H1 (cell line): ENCODE measurements around the gene ASTN2. TPM values are rescaled to one million over a fixed set of nuclear protein-coding genes. Genes with fewer than 3 reads are reported as not detected.

Experiments
- CTCF ChIA-PET: fragments of 300-600 bp; sonication (Branson Sonifier 250); formaldehyde crosslinking; loops from one replicate; lab custom pipeline; 2021; ENCODE audit not compliant: partially characterized antibody; lab: Charles Lee
- POLR2A ChIA-PET: fragments of 300-600 bp; sonication (Branson Sonifier 250); formaldehyde crosslinking; loops from one replicate; lab custom pipeline; 2021; ENCODE audit warnings: inconsistent platforms; ENCODE audit not compliant: partially characterized antibody; lab: Charles Lee
- DNase-seq, 2 experiments: peaks; one replicate each; pipeline versions ENCODE4 v3.0.0 to v3.0.0-alpha.2; 2010 to 2022; ENCODE audit warnings: low spot score in 2 of 2, low read depth in 1 of 2, mixed read lengths in 1 of 2
- FAIRE-seq: peaks from 2 replicates; lab custom pipeline; 2011; peaks lifted over from hg19 to GRCh38; lab: Jason Lieb, UNC
- H2AFZ ChIP-seq: 2 replicates; pipeline ENCODE4 v1.8.1; 2012; ENCODE audit warnings: low read length, inconsistent platforms
- H2AK5ac ChIP-seq: 2 replicates; pipeline ENCODE4 v1.6.1; 2013; ENCODE audit warnings: low read depth, low read length
- H2BK120ac ChIP-seq: replicated peaks from 2 replicates; pipeline ENCODE3; 2013; ENCODE audit warnings: low read depth, low read length, inconsistent platforms
- H2BK12ac ChIP-seq: 2 replicates; pipeline ENCODE4 v1.6.1; 2013; ENCODE audit warnings: low read depth, low read length
- H2BK15ac ChIP-seq: 2 replicates; pipeline ENCODE4 v1.6.1; 2013; ENCODE audit warnings: low read length
- H2BK20ac ChIP-seq: 2 replicates; pipeline ENCODE4 v1.6.1; 2013; ENCODE audit warnings: low read length
- H2BK5ac ChIP-seq: 2 replicates; pipeline ENCODE4 v1.6.1; 2013; ENCODE audit warnings: low read depth, low read length
- H3K14ac ChIP-seq: 2 replicates; pipeline ENCODE4 v1.6.1; 2013; ENCODE audit warnings: inconsistent platforms; ENCODE audit not compliant: insufficient read length
- H3K18ac ChIP-seq: 2 replicates; pipeline ENCODE4 v1.6.1; 2013; ENCODE audit warnings: low read length; ENCODE audit errors: extremely low read depth
- H3K23ac ChIP-seq: 2 replicates; pipeline ENCODE4 v1.6.1; 2013; ENCODE audit warnings: inconsistent platforms; ENCODE audit not compliant: insufficient read length
- H3K23me2 ChIP-seq: 2 replicates; pipeline ENCODE4 v1.6.1; 2013; ENCODE audit warnings: low read depth, low read length
- H3K27ac ChIP-seq: 2 replicates; pipeline ENCODE4 v1.6.1; 2011; ENCODE audit warnings: low read depth, low read length, inconsistent platforms
- H3K27me3 ChIP-seq, 4 experiments: replicated peaks in 1 of 4; 1 replicate in 1 of 4; 2 replicates in 3 of 4; pipeline versions ENCODE4 v1.6.1 to v1.8.1; 2011 to 2013; ENCODE audit warnings: low read length in 3 of 4, mild to moderate bottlenecking in 3 of 4, inconsistent platforms in 2 of 4, mixed read lengths in 2 of 4, moderate library complexity in 1 of 4; ENCODE audit not compliant: control insufficient read depth in 3 of 4, insufficient read depth in 3 of 4; ENCODE audit errors: extremely low read depth in 1 of 4
- H3K36me3 ChIP-seq, 4 experiments: 2 replicates each; pipeline versions ENCODE4 v1.6.1 to v1.8.1; 2011 to 2013; ENCODE audit warnings: mild to moderate bottlenecking in 4 of 4, low read length in 3 of 4, moderate library complexity in 2 of 4, control low read depth in 1 of 4, inconsistent platforms in 1 of 4; ENCODE audit not compliant: insufficient read depth in 4 of 4, control insufficient read depth in 2 of 4
- H3K4ac ChIP-seq: replicated peaks from 2 replicates; pipeline ENCODE3; 2013; ENCODE audit warnings: low read length, low read depth, mixed read lengths, inconsistent platforms; ENCODE audit not compliant: insufficient read length
- H3K4me1 ChIP-seq, 4 experiments: replicated peaks in 1 of 4; 1 replicate in 1 of 4; 2 replicates in 3 of 4; pipeline versions ENCODE4 v1.6.1 to v1.8.1; 2011 to 2013; ENCODE audit warnings: low read length in 3 of 4, inconsistent platforms in 2 of 4, mixed read lengths in 1 of 4; ENCODE audit not compliant: insufficient read depth in 4 of 4, control insufficient read depth in 3 of 4
- H3K4me2 ChIP-seq, 2 experiments: 2 replicates each; pipeline versions ENCODE4 v1.6.1 to v1.8.1; 2011 to 2013; ENCODE audit warnings: low read depth in 2 of 2, low read length in 2 of 2, control low read depth in 1 of 2, inconsistent platforms in 1 of 2, mild to moderate bottlenecking in 1 of 2; ENCODE audit not compliant: insufficient read depth in 1 of 2
- H3K4me3 ChIP-seq, 4 experiments: fragments of 200-600, 300-600 bp in 1 of 4; sonication (generic), shearing (Covaris generic), sonication (Bioruptor Twin) in 1 of 4; 2 replicates each; pipeline versions ENCODE4 v1.5.1 to v1.8.1; 2011 to 2016; ENCODE audit warnings: low read length in 4 of 4, low read depth in 3 of 4, control low read depth in 2 of 4, inconsistent platforms in 2 of 4, mild to moderate bottlenecking in 2 of 4, mixed read lengths in 1 of 4, moderate library complexity in 1 of 4; ENCODE audit not compliant: insufficient read depth in 2 of 4; ENCODE audit errors: extremely low read depth in 1 of 4
- H3K56ac ChIP-seq: replicated peaks from 2 replicates; pipeline ENCODE3; 2013; ENCODE audit warnings: low read depth, mild to moderate bottlenecking, mixed read lengths, low read length, inconsistent platforms; ENCODE audit not compliant: insufficient read length
- H3K79me1 ChIP-seq: 2 replicates; pipeline ENCODE4 v1.6.1; 2013; ENCODE audit warnings: low read depth, low read length, control low read depth
- H3K79me2 ChIP-seq, 2 experiments: 2 replicates each; pipeline versions ENCODE4 v1.6.1 to v1.8.1; 2012 to 2013; ENCODE audit warnings: low read length in 2 of 2, mild to moderate bottlenecking in 2 of 2, inconsistent platforms in 1 of 2; ENCODE audit not compliant: insufficient read depth in 2 of 2, control insufficient read depth in 1 of 2
- H3K9ac ChIP-seq, 4 experiments: replicated peaks in 1 of 4; 1 replicate in 1 of 4; 2 replicates in 3 of 4; pipeline versions ENCODE4 v1.6.1 to v1.8.1; 2011 to 2013; ENCODE audit warnings: low read depth in 3 of 4, low read length in 3 of 4, control low read depth in 2 of 4, mild to moderate bottlenecking in 2 of 4, moderate library complexity in 2 of 4, inconsistent platforms in 1 of 4; ENCODE audit errors: extremely low read depth in 1 of 4
- H3K9me3 ChIP-seq, 2 experiments: 2 replicates each; pipeline versions ENCODE4 v1.6.1 to v1.8.1; 2012 to 2013; ENCODE audit warnings: mild to moderate bottlenecking in 2 of 2, moderate library complexity in 2 of 2, control low read depth in 1 of 2, inconsistent platforms in 1 of 2, low read depth in 1 of 2, low read length in 1 of 2, mixed read lengths in 1 of 2; ENCODE audit not compliant: insufficient read depth in 2 of 2
- H4K20me1 ChIP-seq, 2 experiments: replicated peaks in 1 of 2; 2 replicates each; pipeline versions ENCODE3 to v1.8.1; 2011 to 2013; ENCODE audit warnings: inconsistent platforms in 2 of 2, low read length in 2 of 2, mild to moderate bottlenecking in 1 of 2; ENCODE audit not compliant: insufficient read depth in 2 of 2, control insufficient read depth in 1 of 2
- H4K5ac ChIP-seq: 2 replicates; pipeline ENCODE4 v1.6.1; 2013; ENCODE audit warnings: low read length, low read depth, mixed read lengths, inconsistent platforms; ENCODE audit not compliant: insufficient read length
- H4K8ac ChIP-seq: 2 replicates; pipeline ENCODE4 v1.8.0; 2013; ENCODE audit warnings: mild to moderate bottlenecking, moderate library complexity, low read length, inconsistent platforms; ENCODE audit not compliant: insufficient read depth; ENCODE audit errors: extremely low read depth
- H4K91ac ChIP-seq: replicated peaks from 2 replicates; pipeline ENCODE3; 2013; ENCODE audit warnings: low read length, mixed read lengths, inconsistent platforms; ENCODE audit not compliant: insufficient read length
- CBX5 ChIP-seq: fragments of 300-800, 300-1000 bp; sonication (generic); IDR thresholded peaks from 2 replicates; pipeline ENCODE4 v1.7.1; 2016; ENCODE audit warnings: antibody characterized with exemption, low read length, low read depth
- CHD2 ChIP-seq: IDR thresholded peaks from 2 replicates; pipeline ENCODE4 v1.6.1; 2012; ENCODE audit warnings: low read length, improper control_type of control experiment
- CTBP2 ChIP-seq: IDR thresholded peaks from 2 replicates; pipeline ENCODE4 v1.7.0; 2011; ENCODE audit warnings: borderline replicate concordance, mild to moderate bottlenecking, moderate library complexity, mixed read lengths, low read length; ENCODE audit not compliant: insufficient read depth, insufficient read length
- EZH2 ChIP-seq: fragments of 200-600 bp; sonication (generic); IDR thresholded peaks from 2 replicates; pipeline ENCODE4 v1.7.1; 2012; ENCODE audit warnings: low read depth, mild to moderate bottlenecking, moderate library complexity, low read length, inconsistent platforms; ENCODE audit not compliant: severe bottlenecking
- JUN ChIP-seq: IDR thresholded peaks from 2 replicates; pipeline ENCODE4 v1.6.1; 2011; ENCODE audit warnings: low read depth, mild to moderate bottlenecking, improper control_type of control experiment, low read length
- POLR2AphosphoS5 ChIP-seq: IDR thresholded peaks from 2 replicates; pipeline ENCODE4 v1.6.1; 2011; ENCODE audit warnings: low read depth, low read length
- SRF ChIP-seq: IDR thresholded peaks from 2 replicates; pipeline ENCODE4 v1.6.1; 2011; ENCODE audit warnings: mild to moderate bottlenecking, low read depth, low read length, moderate library complexity
- YY1 ChIP-seq: IDR thresholded peaks from 2 replicates; pipeline ENCODE4 v1.6.1; 2011; ENCODE audit warnings: low read depth, mild to moderate bottlenecking, low read length
- WGBS, 2 experiments: shearing (Covaris generic) in 1 of 2; methylation state at CpG; one replicate each; pipeline versions ENCODE4 v1.1.6 to v1.1.7; 2013 to 2015; ENCODE audit warnings: low lambda C conversion rate in 2 of 2, mixed read lengths in 2 of 2, inconsistent platforms in 1 of 2, low coverage in 1 of 2, missing lambda C conversion rate in 1 of 2; ENCODE audit not compliant: insufficient replicate concordance in 2 of 2, insufficient coverage in 1 of 2, insufficient read length in 1 of 2; ENCODE audit errors: extremely low coverage in 1 of 2, missing lambda C conversion rate in 1 of 2; 5-methylcytosine and 5-hydroxymethylcytosine counted together
- polyA plus RNA-seq, 7 experiments: library from polyadenylated mRNA; depleted of rRNA in 3 of 7; stranded (reverse) in 5 of 7; unstranded in 2 of 7; fragments of >200 nt in 5 of 7; fragments of 200-250 nt in 2 of 7; gene quantifications; 1 replicate in 5 of 7; 2 replicates in 1 of 7; 4 replicates in 1 of 7; pipeline versions ENCODE4 v1.2.1 to v1.2.3, GENCODE V29; 2011 to 2013; ENCODE audit warnings: missing spikeins in 2 of 7, mixed read lengths in 2 of 7
- total RNA-seq: library from RNA; stranded (reverse); fragmentation: NEBNext Ultra II Directional; extraction: Animal tissue kit (Norgen Biotek cat#: 25700); gene quantifications from 2 replicates; pipeline ENCODE4 v1.2.1, GENCODE V29; 2021

The ASTN2 gene
- total and polyA plus RNA-seq, 2 of the 8 experiments (the other 6 are each of a cell fraction or from before 2014, with no cell fraction given): 8.2 to 13.7 TPM

DNA sequence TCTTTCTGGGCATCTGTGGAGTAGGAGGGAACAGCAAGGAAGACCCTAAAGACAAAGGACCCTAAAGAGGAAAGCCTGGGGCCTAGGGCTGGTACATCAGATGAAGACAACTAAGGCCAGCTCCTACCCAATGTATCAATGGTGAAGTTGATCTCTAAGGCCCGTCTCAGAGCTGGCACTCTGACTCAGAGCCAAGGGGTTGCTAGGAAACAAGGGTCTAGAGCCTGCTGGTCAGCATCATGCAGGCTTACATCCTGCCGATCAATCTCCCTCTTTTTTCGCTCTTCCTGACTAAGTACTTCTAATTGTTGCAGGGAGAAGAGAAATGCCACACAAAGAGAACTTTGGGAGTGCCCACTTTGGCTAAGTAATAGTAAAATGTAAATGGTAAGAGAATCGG is 701.6 kb downstream of the ASTN2 start:
- no peak overlapping the region for H3K27ac ChIP-seq
- no peak overlapping the region for H2BK5ac ChIP-seq
- H3K56ac ChIP-seq: no peak overlapping the region
- H3K79me2 ChIP-seq: no peaks in the 10 kb centered on the region
- H4K5ac ChIP-seq: no peak overlapping the region
- no peak overlapping the region for H3K4me2 ChIP-seq
- H3K4ac ChIP-seq: no peak overlapping the region
- no peaks in the 10 kb centered on the region for H4K20me1 ChIP-seq
- POLR2A ChIA-PET: no interaction called here
- H3K18ac ChIP-seq: no peak overlapping the region
- DNase-seq (no peak), FAIRE-seq (no peak)
- H3K23me2 ChIP-seq: no peaks in the 10 kb centered on the region
- no peak overlapping the region for H2AK5ac ChIP-seq
- no peak overlapping the region for H2BK15ac ChIP-seq
- H3K9ac ChIP-seq: no peak overlapping the region
- peaks cover 0 to 9% (median 2%) of the 10 kb centered on the region in 4 experiments; a peak in 2 of 7 replicates for H3K4me1 ChIP-seq
- no peak overlapping the region for H4K91ac ChIP-seq
- no peak overlapping the region for H3K4me3 ChIP-seq
- H2BK12ac ChIP-seq: no peak overlapping the region
- H3K36me3 ChIP-seq: no peaks in the 10 kb centered on the region
- CTCF ChIA-PET: no interaction called here
- no peak overlapping the region for H2AFZ ChIP-seq
- H3K27me3 ChIP-seq: no peaks in the 10 kb centered on the region
- H3K14ac ChIP-seq: no peak overlapping the region
- H3K79me1 ChIP-seq: no peaks in the 10 kb centered on the region
- H2BK20ac ChIP-seq: no peak overlapping the region
- no peak overlapping the region for H4K8ac ChIP-seq
- H3K23ac ChIP-seq: no peak overlapping the region
- no peaks in the 10 kb centered on the region for H3K9me3 ChIP-seq
- 71% methylated on average over 4 of the region's 4 CpGs; no CpG with 5 or more reads in 1 of the 2 experiments for WGBS, 2 experiments
- H2BK120ac ChIP-seq: no peak overlapping the region
- TF ChIP-seq CBX5 (no peak), POLR2AphosphoS5 (no peak), JUN (no peak), CTBP2 (no peak), EZH2 (no peak), SRF (no peak), YY1 (no peak), CHD2 (no peak)
